OCI-LY3 (cell line): ENCODE measurements around the gene JAKMIP2.

ENCODE experiments used
- CTCF ChIP-seq: fragments of 200-600, 300-600 bp; sonication (generic); IDR thresholded peaks from 2 replicates; pipeline ENCODE4 v1.5.1; 2014; ENCODE audit warnings: antibody characterized with exemption, low read length, low read depth
- EZH2phosphoT487 ChIP-seq: fragments of 200-600 bp; shearing (Covaris generic); IDR thresholded peaks from 2 replicates; pipeline ENCODE4 v1.6.1; 2018; ENCODE audit warnings: antibody characterized with exemption, mixed run types, low read depth

GRCh38 chr5:147732291-147732883, 50.1 kb downstream of the JAKMIP2 start:
- no peak for TF ChIP-seq CTCF
- TF ChIP-seq EZH2phosphoT487 = no peak
